ENCODE results near the gene ARMC2. TPM values are rescaled to one million over a fixed set of nuclear protein-coding genes. Genes with fewer than 3 reads are reported as not detected.

Gene ARMC2
- total RNA-seq, 6 donors from 2014 or later: 4.1 to 24.0 (median 7.8) TPM

DNA sequence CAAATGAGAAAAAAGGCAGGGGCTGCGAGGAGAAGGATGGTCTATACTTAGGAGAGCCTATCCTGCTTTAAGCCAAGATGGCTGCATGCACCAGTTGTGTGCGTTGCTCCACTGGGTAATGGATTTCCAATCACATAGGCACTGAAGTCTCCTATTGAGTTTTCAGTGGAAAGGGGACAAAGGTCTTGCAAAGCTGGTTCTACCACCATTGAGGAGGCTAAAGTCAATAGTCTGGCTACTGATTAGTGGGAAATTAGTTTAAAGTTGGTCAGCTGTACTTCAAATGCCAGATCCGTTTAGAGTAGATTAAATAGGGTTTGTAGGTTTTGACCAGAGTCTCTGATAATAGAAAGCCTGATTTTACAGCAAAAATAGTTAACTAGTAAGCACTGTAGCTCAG is 141.5 kb downstream of the ARMC2 start:
- H3K36me3 ChIP-seq: peaks cover 28 to 86% (median 46%) of the 10 kb centered on the region in 4 donors
- H3K9me3 ChIP-seq: no peaks in the 10 kb centered on the region
- H3K27me3 ChIP-seq: no peaks in the 10 kb centered on the region
- no peak for DNase-seq
- TF ChIP-seq EP300 (IDR thresholded peaks at IDR 0.05): no peak
- TF ChIP-seq, protein P1, sequence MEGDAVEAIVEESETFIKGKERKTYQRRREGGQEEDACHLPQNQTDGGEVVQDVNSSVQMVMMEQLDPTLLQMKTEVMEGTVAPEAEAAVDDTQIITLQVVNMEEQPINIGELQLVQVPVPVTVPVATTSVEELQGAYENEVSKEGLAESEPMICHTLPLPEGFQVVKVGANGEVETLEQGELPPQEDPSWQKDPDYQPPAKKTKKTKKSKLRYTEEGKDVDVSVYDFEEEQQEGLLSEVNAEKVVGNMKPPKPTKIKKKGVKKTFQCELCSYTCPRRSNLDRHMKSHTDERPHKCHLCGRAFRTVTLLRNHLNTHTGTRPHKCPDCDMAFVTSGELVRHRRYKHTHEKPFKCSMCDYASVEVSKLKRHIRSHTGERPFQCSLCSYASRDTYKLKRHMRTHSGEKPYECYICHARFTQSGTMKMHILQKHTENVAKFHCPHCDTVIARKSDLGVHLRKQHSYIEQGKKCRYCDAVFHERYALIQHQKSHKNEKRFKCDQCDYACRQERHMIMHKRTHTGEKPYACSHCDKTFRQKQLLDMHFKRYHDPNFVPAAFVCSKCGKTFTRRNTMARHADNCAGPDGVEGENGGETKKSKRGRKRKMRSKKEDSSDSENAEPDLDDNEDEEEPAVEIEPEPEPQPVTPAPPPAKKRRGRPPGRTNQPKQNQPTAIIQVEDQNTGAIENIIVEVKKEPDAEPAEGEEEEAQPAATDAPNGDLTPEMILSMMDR (IDR thresholded peaks at IDR 0.05): no peak
- TF ChIP-seq POLR2A (IDR thresholded peaks at IDR 0.05): no peak
- no peak for ATAC-seq (ENCODE audit: low FRiP score in 2 of 2)
- 73% methylated on average over 3 of the region's 3 CpGs for WGBS, 2 donors
- H3K27ac ChIP-seq: peak overlapping the region in 2 of 4 donors; percentile 8 to 17
- peaks cover 0 to 9% (median 0%) of the 10 kb centered on the region in 4 donors for H3K4me1 ChIP-seq
- no peak overlapping the region for H3K4me3 ChIP-seq

DNA sequence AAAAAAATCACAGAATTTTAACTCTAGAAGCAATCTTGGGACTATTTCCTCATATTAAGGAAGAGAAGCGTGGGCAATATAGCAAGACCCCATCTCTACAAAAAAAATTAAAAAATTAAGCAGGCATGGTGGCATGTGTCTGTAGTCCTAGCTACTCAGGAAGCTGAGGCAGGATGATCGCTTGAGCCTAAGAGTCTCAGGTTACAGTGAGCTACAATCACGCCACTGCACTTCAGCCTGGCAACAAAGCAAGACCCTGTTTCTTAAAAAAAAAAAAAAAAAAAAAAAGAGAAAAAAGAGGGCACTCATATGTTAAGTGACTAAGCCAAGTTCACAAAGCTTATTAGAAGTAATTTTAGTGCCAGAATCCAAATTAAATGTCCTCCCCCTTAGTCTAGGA is 145.7 kb downstream of the ARMC2 start:
- H3K36me3 ChIP-seq: peaks cover 37 to 75% (median 50%) of the 10 kb centered on the region in 4 donors
- 84 to 90% methylated on average over 3 of the region's 3 CpGs for WGBS, 2 donors

DNA sequence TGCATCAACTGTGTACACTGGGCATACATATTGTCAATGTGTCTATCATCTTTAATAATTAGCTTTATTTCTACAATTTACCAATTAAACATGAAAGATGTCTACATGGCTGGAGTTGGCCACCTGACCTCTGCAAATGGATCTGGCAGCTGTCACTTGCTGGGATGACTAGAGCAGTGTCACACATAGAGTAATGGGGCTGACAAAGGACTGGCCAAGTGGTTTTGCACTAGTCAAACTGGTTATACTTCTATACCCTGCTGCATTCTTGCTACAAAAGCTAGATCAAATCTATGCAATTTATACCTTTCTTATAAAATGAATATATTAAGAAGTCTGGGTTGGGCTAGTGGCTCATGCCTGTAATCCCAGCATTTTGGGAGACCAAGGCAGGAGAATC is 147.1 kb downstream of the ARMC2 start:
- no peak overlapping the region for H3K27ac ChIP-seq
- ATAC-seq (ENCODE audit: low FRiP score in 2 of 2): no peak

More for the DNA sequence above, 145.7 kb downstream of the ARMC2 start:
- TF ChIP-seq, protein P1 (IDR thresholded peaks at IDR 0.05): no peak
- no peak for TF ChIP-seq EP300 (IDR thresholded peaks at IDR 0.05)
- no peak for TF ChIP-seq POLR2A (IDR thresholded peaks at IDR 0.05)
- no peak for TF ChIP-seq POLR2AphosphoS5 (IDR thresholded peaks at IDR 0.05)
- Histone ChIP-seq H3K9me3 (no peaks in the 10 kb centered on the region), H3K4me3 (no peak overlapping the region), H3K4me1 (peaks cover 0 to under 1% (median 0%) of the 10 kb centered on the region in 4 donors), H3K27me3 (no peaks in the 10 kb centered on the region), H3K27ac (no peak overlapping the region)
- ATAC-seq (ENCODE audit: low FRiP score in 2 of 2) (no peak), DNase-seq (no peak)

DNA sequence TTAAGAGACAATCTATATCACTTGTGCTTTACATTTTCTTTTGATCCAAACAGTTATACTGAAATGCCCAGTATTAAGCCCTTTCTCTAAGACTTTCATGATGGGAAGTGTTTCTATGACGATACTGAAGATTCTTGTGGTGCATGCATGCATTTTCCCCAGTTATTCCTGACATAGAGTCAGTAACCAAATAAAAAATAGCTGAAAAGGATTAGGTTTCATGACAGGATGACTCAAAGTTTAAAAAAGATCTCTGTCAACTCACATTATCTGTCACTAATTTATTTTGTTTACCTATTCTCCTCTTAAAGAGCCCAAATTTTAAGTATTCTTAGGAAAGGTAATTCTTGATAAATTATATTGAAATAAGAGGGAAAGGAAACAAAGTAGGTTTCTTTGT is 148.0 kb downstream of the ARMC2 start:
- H3K9me3 ChIP-seq: no peaks in the 10 kb centered on the region
- no peak overlapping the region for H3K27ac ChIP-seq
- H3K4me3 ChIP-seq: no peak overlapping the region
- H3K27me3 ChIP-seq: no peaks in the 10 kb centered on the region
- peaks cover under 1 to 3% (median 1%) of the 10 kb centered on the region in 4 donors for H3K4me1 ChIP-seq
- WGBS, 2 donors: 92 to 93% methylated on average over 1 of the region's 1 CpG
- TF ChIP-seq EP300 (IDR thresholded peaks at IDR 0.05) (no peak), POLR2A (IDR thresholded peaks at IDR 0.05) (no peak), POLR2AphosphoS5 (IDR thresholded peaks at IDR 0.05) (no peak)
- TF ChIP-seq, protein P1 (IDR thresholded peaks at IDR 0.05): no peak
- ATAC-seq (ENCODE audit: low FRiP score in 2 of 2): no peak
- no peak for DNase-seq
- peaks cover 26 to 70% (median 45%) of the 10 kb centered on the region in 4 donors for H3K36me3 ChIP-seq

More for the DNA sequence above, 147.1 kb downstream of the ARMC2 start:
- TF ChIP-seq, protein P1 (IDR thresholded peaks at IDR 0.05): no peak
- no peak for DNase-seq
- peaks cover 34 to 77% (median 48%) of the 10 kb centered on the region in 4 donors for H3K36me3 ChIP-seq
- H3K9me3 ChIP-seq: no peaks in the 10 kb centered on the region
- no peaks in the 10 kb centered on the region for H3K4me1 ChIP-seq
- H3K4me3 ChIP-seq: no peak overlapping the region
- no peaks in the 10 kb centered on the region for H3K27me3 ChIP-seq

DNA sequence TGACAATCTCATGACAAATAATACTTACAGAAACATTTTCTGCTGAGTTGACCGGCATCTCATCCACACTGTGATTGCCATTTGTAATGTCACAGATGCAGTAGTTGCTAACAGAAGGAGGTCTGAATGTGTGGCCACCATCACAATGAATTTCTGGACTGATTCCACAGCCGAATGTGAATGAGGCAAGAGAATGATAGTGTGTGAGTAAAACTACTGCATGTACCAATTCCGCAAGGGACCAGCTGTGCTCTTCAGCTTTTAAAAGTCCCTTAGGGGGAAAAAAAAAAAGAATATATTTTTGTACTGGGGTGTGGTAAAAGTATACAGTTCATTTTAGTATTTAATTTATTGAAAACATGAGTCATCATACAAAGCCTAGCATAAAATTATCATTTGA is 150.3 kb downstream of the ARMC2 start:
- no peak for TF ChIP-seq POLR2A (IDR thresholded peaks at IDR 0.05)
- no peak for TF ChIP-seq POLR2AphosphoS5 (IDR thresholded peaks at IDR 0.05)
- TF ChIP-seq EP300 (IDR thresholded peaks at IDR 0.05): no peak
- TF ChIP-seq, protein P1 (IDR thresholded peaks at IDR 0.05): no peak
- H3K4me1 ChIP-seq: peaks cover 17 to 25% (median 23%) of the 10 kb centered on the region in 4 donors
- peaks cover 13 to 47% (median 25%) of the 10 kb centered on the region in 4 donors for H3K36me3 ChIP-seq
- no peak for DNase-seq
- WGBS, 2 donors: 77 to 90% methylated on average over 3 of the region's 3 CpGs
- no peak overlapping the region for H3K4me3 ChIP-seq
- H3K27ac ChIP-seq: no peak overlapping the region
- no peaks in the 10 kb centered on the region for H3K9me3 ChIP-seq
- ATAC-seq (ENCODE audit: low FRiP score in 2 of 2): no peak
- no peaks in the 10 kb centered on the region for H3K27me3 ChIP-seq
